Suppressor macrophage treated with lipopolysaccharide for 1 hour (primary cell): ENCODE measurements around the gene NFATC2.

Experiments
- DNase-seq, 3 donors: peaks; one replicate each; pipeline ENCODE4 v3.0.0-alpha.2; 2020 to 2022

Gene NFATC2

DNA sequence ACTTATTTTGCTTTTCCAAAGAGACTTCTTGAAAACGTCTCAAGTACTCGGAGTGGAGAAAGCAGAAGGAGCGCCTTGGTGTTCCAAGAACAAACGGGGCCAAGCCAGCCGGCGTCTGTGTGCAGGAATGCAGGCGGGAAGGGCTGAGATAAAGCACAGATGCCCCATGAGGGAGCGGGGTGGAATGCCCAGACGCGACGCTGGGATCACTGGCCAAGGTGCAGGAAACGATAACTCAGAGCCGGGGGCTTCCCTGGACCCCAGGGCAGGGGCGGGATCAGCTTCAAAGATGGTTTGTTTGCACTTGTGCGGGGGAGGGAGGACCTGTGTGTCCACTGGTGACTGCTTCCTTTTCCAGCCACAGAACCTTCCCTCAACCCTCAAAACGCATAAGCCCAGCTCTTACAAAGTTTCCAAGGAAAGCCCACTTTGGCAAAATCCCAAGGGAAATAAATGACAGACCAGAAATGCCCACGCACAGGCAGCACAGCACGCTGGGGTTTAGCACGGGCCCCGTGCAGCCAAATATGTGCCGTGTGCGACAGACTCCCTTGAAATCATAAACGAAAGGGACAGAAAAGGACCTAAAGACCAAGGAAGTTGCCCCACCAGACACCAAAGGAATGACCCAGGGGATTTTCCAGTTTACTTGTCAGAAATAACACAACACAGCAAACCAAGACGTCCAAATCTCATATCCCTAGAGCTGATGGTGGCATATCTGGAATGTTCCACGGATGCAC is 113.9 kb downstream of the NFATC2 start:
- DNase-seq: peak in 1 of 3 donors; percentile 7

DNA sequence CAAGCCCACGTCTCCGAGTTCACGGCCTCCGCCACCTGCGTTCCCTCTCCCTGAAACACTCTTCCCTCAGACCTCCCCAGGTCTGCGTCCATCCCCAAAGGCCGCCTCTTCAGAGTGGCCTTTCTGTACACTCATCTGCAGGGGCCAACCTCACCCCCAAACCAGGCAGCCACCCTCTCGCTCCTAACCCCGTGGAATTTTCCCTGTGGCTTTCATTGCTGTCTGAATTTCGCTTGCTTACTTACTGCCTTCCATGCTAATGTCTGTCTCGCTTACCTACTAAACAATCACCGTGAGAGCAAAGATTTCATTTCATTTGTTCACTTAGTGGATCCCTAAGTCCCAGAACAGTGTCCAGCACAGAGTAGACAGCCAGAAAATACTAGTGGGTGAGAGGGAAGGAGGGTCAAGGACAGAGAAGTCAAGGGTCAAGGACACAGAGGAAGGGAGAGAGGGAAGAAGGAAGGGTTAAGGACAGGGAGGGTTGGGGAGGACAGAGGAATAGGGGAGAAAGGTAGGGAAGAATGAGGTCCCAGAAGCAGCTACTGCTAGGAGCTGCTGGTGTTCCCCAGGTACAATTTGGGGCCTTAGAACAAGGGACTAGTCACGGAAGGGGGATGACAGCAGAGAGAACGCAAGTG is 114.7 kb downstream of the NFATC2 start:
- DNase-seq: no peak

DNA sequence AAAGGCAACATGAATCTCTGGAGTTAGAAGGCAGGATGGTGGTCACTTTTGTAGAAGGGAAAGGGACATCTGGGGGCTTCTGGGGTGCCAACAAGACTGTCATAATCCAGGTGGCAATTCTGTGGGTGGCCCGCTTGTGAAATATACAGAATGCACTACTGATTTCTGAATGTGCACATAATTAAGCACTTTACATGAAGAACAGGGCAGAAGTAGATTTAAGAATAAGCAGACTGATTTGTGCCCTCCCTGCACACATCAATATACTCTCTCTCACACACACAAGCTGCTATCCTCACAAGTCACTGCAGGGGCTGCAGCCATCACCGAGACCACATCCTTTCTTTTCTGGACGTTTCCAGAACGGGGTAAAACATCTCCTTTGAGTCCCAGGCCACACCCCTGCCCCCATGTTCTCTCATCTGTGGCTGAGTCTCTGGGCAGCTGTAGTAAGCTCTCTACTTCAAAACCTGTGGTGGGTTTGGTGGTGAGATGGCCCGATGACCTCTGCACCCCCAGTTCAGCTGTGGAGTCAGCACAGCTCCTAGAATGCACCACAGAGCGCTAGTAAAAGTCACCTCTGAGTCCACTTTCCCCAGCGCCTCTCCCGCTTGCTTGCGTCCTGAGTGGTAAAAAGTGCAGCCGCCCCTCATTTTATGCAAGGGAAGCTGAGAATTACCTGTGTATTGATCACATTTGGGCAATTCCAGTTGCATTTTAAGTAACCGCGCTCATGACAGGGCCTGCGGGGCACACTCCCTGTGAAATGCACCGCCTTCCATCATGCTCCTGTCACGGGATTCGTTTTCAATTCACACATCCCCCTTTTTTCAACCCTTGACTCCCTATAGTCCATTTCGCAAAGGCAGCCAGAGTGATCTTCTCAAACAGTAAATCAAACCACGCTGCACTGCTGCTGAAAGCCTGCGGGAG is 115.5 kb downstream of the NFATC2 start:
- no peak for DNase-seq

DNA sequence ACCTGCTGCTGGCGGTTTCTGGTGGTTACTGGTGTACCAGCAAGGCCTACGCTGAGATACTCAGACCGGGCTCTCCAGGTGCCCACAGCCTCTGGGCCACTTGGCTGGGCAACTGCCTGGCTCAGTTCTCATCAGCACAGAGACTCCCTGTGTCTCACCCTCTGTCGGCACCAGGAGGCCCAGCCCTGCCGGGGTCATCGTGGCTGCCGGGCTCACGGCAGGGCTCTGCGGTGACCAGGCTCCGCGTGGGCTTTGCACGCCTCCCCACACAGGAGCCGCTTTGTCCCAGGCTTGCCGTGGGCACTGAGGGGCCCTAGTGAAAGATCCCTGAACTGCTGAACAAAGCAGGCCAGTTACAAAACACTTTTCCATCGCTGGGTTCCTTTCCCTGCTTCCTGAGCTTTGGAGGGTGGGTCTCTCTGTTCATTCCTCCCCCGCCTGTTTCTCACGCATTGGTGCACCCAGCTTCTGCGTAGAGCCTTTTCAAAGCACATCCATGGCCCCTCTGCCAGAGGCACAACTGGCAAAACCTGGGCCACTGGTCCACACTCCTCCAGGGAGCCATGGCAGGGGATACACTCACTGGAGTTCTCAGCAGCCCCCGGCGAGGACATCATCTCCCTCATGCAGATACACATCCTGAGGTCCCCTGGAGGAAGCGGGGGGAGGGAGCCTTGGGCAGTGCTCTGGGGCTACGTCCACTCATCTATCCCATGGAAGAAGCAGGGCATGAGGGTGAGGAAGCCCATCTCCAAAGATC is 117.0 kb downstream of the NFATC2 start:
- DNase-seq: no peak

DNA sequence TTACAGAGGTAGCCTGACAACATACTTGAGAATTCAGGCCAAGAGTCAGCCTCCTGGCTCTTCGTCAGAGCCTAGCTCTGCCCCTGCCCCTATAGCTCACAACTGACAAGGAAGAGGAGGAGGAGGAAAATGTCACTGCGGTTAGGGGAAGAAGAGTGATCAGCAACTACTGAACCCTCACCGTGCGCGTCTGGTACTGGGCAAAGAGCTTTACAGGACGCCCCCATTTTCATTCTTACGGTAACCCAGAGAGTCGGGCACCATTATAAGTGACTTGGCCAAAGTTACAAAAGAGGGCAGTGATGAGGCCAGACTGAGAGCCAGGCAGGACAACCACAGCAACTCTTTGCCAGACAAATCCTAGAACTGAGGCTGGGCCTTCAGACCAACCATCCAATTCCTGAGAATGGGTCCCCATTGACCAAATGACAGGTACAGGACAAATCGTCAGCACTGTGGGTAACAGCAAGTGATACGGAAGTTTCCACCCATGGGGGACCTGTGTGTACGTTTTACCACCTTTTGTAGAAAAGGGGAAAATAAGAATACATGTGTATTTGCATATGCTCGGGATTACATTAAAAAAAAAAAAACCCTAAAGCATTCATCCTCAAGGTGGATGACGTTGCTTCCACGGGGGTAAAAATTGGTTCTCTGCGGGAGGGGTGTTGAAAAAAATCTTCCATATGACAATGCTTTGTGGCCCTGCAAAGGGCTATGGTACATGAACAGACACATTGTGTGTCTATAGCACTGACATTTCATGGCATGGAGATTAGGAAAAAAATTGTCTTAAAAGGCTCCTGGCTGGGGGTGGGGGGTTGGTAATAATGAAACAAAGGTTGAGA is 118.0 kb downstream of the NFATC2 start:
- no peak for DNase-seq

DNA sequence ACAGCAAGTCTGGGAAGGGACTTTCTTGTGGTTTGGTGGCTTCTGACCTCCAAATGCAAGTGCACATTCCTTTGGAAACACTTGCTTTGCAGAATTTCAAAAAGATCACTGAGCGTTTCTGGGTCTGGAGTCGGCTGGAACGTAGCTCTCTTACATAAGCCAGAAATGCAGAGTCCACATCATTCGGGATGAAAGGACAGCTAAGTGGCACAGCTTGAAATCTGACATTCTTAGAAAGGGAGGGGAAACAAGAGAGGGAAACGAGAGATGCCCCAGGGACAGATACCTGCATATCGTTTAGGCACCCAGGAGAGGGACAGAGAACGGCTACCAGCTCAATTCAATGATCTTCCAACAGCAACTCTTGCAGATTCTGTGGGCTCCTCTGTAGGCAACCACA is 118.7 kb downstream of the NFATC2 start:
- DNase-seq: no peak

DNA sequence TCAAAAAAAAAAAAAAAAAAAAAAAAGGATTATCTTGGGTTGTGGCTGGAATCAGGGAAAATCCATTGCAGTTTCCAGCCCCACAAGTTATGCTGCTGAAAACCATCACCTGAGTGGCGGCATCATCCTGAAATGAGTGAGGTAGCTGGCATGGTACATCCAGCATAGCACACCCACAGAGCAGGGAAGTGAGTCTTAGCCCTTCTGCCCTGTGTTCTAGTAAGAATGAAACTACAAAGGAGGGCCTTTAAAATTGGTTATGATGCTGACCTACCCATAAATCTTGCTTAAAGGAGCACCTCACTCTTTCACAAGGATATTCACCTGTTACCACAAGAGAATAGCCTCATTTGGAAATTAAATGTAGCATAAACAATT is 119.2 kb downstream of the NFATC2 start:
- no peak for DNase-seq

DNA sequence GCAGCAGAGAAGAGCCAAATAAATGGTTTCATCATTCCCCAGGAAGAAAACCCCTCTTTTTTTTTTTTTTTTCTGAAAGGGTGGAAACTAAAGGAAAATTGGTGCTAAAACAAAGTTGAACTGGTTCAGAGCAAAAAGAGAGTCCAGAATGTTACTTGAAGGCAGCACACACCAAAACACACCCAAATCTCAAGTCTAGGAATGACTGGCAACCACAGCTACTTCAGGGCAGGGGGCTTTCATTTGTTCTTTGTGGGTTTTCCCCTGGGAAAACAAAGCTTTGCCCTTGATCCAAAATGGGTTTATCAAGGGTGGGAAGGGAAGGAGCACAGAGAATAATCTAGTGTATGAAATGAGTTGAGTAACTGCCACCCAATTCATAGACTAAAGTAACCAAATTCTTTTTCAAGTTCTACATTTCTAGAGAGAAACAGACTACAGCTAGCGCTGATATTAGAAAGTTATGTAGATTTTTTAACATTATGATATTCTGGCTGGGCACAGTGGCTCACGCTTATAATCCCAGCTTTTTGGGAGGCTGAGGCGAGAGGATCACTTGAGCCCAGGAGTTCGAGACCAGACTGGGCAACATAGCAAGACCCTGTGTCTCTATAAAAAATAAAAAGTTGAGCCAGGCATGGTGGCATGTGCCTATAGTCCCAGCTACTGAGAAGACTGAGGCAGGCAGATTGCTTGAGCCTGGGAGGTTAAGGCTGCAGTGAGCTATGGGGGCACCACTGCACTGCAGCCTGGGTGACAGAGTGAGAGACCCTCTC is 119.8 kb downstream of the NFATC2 start:
- no peak for DNase-seq

DNA sequence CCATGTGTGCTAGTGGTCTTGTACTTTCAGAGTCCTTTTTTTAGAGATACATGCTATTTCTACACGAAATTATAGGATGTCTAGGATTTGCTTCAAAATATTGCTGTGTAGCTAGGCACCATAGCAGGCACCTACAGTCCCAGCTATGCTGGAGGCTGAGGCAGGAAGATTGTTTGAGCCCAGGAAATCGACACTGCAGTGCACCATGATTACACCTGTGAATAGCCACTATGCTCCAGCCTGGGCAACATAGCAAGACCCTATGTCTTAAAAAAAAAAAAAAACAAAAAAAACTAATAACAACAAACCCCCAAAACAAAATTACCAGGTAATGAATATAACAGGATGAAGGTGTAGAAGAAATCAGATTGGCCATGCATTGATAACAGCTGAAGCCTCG is 121.7 kb downstream of the NFATC2 start:
- DNase-seq: no peak

DNA sequence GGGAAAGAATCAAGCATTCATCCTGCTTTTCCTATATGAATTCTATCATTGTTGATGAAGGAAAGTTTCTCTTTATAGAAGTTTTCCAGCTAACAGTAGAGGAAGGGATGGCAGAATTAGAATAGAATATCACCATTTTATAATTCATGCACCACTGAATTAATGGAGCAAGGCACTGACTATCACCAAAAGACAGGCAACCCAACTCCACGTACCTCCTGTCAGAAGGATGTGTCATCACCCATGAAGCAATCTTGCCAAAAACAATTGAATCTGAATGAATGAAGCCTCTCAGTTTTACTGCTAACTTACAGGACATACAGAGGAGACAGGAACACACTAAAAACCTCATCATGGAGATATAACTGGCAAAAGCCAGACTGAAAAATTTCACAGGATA is 122.4 kb downstream of the NFATC2 start:
- peak in 1 of 3 donors; percentile 18 for DNase-seq

DNA sequence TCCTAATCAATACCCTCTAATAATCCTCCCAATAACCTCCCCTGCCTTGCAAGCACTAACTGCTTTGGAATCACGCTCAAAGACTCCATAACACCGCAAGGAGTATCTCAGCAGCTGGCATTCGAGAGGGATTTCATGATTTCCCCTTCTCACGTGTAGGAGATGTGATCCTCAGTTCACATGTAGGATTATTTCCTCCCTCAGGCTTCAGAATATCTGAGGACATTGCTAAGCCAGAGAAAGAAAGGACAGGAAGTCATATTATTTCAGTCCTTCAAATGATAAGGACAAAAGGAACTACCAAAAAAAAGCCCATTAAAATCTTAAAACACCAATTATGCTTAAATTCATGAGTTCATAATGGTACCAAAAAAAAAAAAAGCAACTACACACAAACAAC is 122.9 kb downstream of the NFATC2 start:
- DNase-seq: no peak

DNA sequence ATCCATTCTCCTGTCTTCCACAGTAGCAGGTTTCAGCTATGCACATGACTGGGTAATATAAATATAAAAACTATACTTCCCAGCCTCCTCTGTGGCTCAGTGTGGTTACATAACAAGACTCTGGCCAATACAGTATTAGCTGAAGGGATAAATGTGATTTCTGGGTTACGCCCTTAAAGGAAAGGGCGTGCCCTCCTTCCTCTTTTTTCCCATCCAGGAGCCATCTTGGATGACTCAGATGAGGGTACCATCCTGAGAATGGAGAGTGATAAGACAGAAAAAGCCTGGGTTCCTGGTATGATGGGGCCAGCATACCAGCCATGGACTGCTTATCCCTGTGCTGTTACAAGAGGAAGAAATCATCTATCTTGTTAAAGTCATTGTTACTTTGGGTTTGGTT is 123.3 kb downstream of the NFATC2 start:
- peak in 1 of 3 donors; percentile 26 for DNase-seq

DNA sequence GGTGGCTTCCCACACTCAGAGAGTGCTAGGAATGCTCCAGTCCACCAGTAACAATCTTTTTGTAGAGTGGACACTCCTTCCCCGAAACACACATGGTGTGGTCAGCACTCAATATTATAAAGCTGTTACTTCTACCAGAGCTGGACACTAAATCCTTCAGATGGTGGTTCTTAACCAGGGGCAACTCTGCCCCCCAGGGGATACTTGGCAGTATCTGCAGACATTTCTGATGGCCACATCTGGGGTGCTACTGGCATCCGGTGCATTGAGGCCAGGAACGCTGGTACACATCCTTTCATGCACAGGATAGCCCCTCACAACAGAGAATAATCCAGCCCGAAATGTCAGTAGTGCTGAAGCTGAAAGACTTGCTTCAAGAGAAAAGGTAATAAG is 124.4 kb downstream of the NFATC2 start:
- DNase-seq: no peak

DNA sequence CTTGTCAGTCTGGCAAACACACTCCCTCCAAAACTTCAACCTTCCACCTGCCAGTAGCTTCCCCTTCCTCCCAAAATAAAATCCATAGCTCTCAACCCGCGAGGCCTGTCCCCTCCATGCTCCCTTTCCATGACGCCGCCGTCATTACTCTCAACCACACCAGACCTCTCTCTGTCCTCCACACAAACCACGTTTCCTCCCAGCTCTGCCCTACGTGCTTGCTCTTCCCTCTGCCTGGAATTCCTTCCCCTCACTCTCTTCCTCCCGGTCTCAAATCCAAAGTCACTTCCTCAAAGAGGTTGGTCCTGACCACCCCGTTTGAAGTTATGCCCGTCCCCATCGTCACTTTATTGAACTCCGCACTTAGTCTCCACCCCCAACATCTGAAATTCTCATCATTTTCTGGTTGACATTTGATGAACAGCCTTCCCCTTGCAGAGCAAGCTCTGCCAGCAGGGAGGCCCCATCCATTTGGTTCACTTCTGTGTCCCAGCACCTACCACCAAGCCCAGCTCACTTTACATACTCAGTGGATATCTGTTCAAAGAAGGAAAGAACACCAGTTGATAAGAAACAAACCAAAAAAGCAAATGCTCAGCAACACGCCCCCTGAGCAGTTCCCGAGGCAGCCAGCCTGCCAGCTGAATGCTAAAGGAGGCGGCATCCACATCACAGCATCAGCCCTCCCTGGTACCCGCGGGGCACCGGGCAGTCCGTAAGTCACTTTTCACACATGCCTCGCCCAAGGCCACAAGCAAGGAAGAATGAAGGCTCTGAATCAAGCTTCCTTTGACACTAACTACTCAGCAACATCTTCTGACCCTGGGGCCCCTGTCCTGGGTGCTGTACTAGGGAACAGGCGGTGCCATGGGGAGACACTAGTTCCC is 125.0 kb downstream of the NFATC2 start:
- no peak for DNase-seq

DNA sequence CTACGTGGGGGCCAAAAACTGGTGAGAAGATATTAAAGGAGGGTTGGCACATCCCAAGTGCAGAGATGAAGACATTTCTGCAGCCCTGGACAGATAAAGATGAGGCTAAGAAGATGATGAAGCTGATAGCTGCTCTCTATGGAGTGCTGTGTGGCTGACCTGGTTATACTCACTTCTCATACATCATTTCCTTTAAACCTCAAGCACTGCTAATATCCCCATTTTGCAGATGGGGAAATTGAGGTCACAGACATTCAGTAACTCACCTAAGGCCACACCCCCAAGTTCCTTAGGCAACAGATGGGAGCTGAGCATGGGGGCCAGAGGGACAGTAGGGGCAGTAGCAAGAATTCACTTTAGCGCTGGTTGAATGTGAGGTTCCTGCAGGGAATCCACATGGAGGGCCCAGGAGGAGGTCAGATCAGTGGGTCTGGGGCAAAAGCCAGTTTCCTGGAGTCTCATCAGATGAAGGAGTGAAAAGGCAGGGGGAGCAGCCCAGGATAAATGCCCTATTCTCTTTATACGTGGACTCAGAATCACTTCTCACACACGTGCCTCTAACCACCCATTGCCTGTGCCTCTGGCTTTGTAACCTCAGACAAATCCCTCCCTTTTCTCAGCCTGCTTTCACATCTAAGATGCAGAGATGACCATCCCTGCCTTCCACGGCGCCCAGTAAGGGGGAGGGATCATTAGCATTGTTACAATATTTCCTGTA is 125.8 kb downstream of the NFATC2 start:
- no peak for DNase-seq

DNA sequence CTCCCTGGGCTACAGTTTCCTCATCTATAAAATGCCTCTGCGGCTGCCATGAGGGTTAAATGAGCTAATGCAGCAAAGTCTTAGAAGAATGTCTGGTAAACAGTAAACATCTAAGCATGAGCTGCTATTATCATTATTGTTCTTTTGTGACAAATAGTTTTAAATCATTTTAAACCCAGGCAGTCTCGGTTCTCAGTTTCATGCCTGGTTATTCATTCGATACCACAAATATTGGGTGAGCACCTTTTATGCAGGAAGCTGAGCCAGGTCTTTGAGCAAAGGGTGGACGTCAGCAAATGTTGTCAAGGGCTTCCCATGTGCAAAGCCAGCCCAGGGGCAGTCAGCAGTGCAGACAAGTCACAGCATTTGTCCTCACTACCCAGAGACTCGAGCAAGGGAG is 128.7 kb downstream of the NFATC2 start:
- DNase-seq: no peak

DNA sequence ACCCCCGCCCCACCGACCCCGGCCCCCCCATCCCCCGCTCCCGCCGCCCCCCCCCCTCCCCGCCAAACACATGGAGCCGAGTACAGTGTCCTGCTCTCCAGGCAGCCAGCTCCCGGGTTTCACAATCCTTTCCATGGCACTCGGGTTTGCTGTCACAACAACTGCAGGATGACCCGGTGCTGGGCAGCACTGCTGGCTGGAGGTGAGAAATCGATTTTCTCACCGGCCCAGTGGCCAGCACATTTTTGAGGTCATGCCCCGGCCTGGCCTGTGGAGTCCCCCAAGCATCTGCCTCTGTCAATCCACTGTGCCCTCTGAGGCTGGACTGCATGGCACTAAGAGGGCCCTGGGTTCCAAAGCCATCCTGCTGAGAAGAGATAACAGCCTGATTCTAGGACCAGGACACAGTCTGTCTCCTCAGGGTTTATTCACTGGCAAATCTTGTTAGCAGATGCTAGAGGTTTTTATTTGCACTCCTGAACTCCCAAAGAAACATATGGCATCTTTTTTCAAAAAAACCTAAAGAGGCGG is 129.5 kb downstream of the NFATC2 start:
- no peak for DNase-seq

DNA sequence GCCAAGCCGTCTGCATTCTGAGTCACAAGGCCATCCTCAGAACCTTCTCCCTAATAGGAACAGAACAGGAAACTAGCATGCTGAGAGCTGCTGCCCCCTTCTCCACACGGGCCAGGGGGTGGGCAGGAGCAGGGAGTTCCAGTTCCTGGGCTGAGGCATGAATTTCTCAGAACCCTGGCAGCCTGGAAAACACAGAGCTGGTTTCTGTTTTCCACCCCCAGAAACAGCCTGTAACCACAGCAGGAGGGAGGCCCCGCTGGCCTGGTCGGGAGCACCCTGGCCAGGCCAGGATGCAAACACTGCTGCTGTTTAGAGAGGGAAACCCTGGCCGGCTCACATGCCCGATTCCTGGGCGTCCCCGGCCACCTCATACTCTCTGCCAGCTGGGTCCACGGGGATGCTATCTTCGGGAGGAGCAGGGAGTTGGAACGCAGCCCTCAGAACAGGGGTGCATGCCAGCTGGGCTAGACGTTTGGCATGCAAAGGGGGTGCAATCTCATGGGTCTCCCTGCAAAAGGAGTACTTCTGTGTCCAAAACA is 130.1 kb downstream of the NFATC2 start:
- peak; percentile 30 to 60 (median 59) for DNase-seq

DNA sequence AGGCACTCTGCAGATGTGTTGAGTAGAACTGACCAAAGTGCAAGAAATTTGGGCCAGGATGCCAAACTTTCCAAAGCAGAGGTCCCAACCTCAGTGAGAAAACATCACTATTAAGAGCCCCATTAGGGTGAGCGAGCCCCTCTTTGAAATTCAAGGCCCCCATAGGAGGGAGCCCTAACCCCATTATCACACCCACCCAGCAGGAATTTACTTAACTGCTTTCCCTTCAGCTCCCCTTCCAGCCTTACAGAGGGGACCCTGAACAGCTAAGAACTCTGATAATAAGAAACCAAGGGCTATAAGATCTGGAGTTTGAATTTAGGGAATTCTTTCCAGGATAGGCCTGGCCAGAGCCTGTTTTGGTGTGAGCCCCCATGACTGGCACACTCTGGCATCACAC is 130.6 kb downstream of the NFATC2 start:
- DNase-seq: no peak
